NB4 (cell line): ENCODE data around the gene FNDC11.

Source experiments
- CTCF ChIP-seq: IDR thresholded peaks from one replicate; pipeline ENCODE4 v1.5.1; 2012; ENCODE audit warnings: low read depth, low read length
- MAX ChIP-seq: IDR thresholded peaks from 2 replicates; pipeline ENCODE4 v1.6.1; 2011; ENCODE audit warnings: low read depth, low read length
- MYC ChIP-seq: IDR thresholded peaks from 2 replicates; pipeline ENCODE4 v1.6.1; 2011; ENCODE audit warnings: low read depth, low read length
- POLR2A ChIP-seq: IDR thresholded peaks from 2 replicates; pipeline ENCODE4 v1.6.1; 2011; ENCODE audit warnings: mild to moderate bottlenecking; ENCODE audit not compliant: insufficient read length; ENCODE audit errors: extremely low read depth

DNA sequence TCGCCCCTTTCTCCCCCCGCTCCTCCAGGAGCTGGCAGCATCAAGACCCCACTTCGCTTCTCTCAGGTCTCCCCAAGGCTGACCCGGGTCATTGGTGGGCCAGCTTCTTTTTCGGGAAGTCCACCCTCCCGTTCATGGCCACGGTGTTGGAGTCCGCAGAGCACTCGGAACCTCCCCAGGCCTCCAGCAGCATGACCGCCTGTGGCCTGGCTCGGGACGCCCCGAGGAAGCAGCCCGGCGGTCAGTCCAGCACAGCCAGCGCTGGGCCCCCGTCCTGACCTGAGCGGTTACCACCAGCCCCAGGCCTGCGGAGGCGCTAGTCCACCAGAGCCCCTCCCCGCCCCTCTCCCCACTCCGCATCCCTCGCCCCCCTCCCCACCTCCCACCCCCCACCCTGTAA, 32.4 kb upstream of the FNDC11 start:
- no peak for TF ChIP-seq CTCF
- no peak for TF ChIP-seq POLR2A
- TF ChIP-seq MAX: no peak
- no peak for TF ChIP-seq MYC
